Measurements from ENCODE around the gene CYP2S1. TPM values are rescaled to one million over a fixed set of nuclear protein-coding genes. Genes with fewer than 3 reads are reported as not detected.
A peak's percentile ranks its signal among the peaks of the same experiment; 100 is the strongest.
"Not testable (repeated sequence)": the region's sequence is repeated elsewhere in the genome, so short reads cannot be mapped to it uniquely, and the experiment has no call there.

The CYP2S1 gene
- total RNA-seq, result not detected

DNA sequence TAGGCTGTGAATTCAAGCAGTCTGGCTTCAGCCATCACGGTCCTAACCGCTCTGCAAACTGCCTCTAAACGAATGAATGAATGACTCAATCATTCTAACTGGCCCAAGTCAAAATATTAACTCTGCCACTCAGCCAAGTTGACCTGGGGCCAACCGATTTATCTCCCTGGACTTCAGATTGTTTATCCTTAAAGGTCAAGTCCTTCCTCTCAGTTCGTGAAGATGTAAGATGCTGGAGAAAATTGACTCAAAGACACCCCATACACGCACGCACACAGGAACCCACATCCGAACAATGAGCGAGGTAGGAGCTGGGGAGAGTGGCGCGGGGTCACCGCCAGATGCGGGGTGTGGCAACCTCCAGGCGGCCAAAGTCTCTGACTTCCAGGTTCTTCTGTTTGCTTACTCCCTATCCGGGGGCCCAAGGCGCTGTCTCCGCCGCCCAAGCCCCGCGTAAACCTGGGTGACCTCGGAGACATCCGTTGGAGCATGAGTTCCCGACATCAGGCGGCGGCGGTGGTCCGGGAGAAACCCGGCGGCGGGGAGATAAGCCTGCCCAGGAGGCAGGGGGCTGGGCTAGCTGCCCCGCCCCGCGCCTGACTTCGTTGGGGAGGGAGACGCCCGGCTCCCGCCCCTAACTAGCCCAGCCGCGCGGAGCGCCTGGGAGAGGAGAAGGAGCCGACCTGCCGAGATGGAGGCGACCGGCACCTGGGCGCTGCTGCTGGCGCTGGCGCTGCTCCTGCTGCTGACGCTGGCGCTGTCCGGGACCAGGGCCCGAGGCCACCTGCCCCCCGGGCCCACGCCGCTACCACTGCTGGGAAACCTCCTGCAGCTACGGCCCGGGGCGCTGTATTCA, at the start of gene CYP2S1:
TSS of gene CYP2S1 (plus strand) at position 646 of the 856 bp plus-strand sequence. CDS start at position 692, 46 bp downstream.
- H3K4me1 Mint-ChIP-seq (ENCODE audit: low read depth in 2 of 2), result peaks cover 4 to 7% of the 10 kb centered on the region in 2 donors

GRCh38 chr19:41144403-41144802, 48.6 kb upstream of the CYP2S1 start:
- peak; percentile 82 for DNase-seq (ENCODE audit: low spot score)
- no peak overlapping the region for H3K4me3 Mint-ChIP-seq
- ATAC-seq, result peak; percentile 79 to 82
- H3K27ac Mint-ChIP-seq, result no peak overlapping the region
- H3K4me1 Mint-ChIP-seq (ENCODE audit: low read depth in 2 of 2), result no peaks in the 10 kb centered on the region
- H3K27me3 Mint-ChIP-seq, result peaks cover 0 to 5% of the 10 kb centered on the region in 2 donors
- no peaks in the 10 kb centered on the region for H3K9me3 Mint-ChIP-seq
- H3K36me3 Mint-ChIP-seq, result no peaks in the 10 kb centered on the region

More for the DNA sequence above, at the start of gene CYP2S1:
- Mint-ChIP-seq H3K27ac (no peak within 1 kb of the TSS), H3K27me3 (peaks cover 39 to 55% of the 10 kb centered on the region in 2 donors), H3K4me3 (peak within 1 kb of the TSS; percentile 10), H3K36me3 (no peaks in the 10 kb centered on the region), H3K9me3 (no peaks in the 10 kb centered on the region)
- ATAC-seq (peak in 1 of 2 donors; percentile 34), DNase-seq (ENCODE audit: low spot score) (no peak)

GRCh38 chr19:41149831-41150230, 43.2 kb upstream of the CYP2S1 start:
- DNase-seq (ENCODE audit: low spot score) (no peak), ATAC-seq (no peak)
- H3K4me3 Mint-ChIP-seq, result no peak overlapping the region
- no peaks in the 10 kb centered on the region for H3K9me3 Mint-ChIP-seq
- peaks cover 0 to 5% of the 10 kb centered on the region in 2 donors for H3K27me3 Mint-ChIP-seq
- H3K4me1 Mint-ChIP-seq (ENCODE audit: low read depth in 2 of 2), result no peaks in the 10 kb centered on the region
- no peak overlapping the region for H3K27ac Mint-ChIP-seq
- no peaks in the 10 kb centered on the region for H3K36me3 Mint-ChIP-seq

GRCh38 chr19:41150986-41151385, 42.0 kb upstream of the CYP2S1 start:
- not testable (repeated sequence) for H3K4me3 Mint-ChIP-seq; H3K36me3 Mint-ChIP-seq; H3K27me3 Mint-ChIP-seq; H3K4me1 Mint-ChIP-seq (ENCODE audit: low read depth in 2 of 2); DNase-seq (ENCODE audit: low spot score); H3K27ac Mint-ChIP-seq; H3K9me3 Mint-ChIP-seq; ATAC-seq

- H3K4me3 Mint-ChIP-seq, result no peak overlapping the region
- DNase-seq (ENCODE audit: low spot score), result no peak
- H3K27me3 Mint-ChIP-seq, result no peaks in the 10 kb centered on the region
Measured at GRCh38 chr19:41154060-41154459, 39.0 kb upstream of the CYP2S1 start.

DNA sequence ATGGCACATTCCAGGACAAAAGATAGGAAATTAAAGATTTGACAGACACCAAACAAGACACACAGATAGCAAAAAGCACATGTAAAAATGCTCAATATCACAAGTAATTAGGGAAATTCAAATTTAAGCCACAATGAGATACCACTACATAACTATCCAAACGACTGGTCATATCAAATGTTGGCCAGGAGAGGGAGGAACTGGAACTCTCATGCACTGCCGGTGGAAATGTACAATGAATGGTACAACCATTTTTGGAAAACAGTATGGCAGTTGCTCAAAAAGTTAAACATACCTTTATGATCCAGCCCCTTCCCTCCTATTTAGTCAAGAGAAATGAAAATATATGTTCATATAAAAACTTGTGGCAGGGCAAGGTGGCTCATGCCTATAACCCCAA, 36.8 kb upstream of the CYP2S1 start:
- H3K4me1 Mint-ChIP-seq (ENCODE audit: low read depth in 2 of 2), result no peaks in the 10 kb centered on the region
- no peaks in the 10 kb centered on the region for H3K9me3 Mint-ChIP-seq
- no peaks in the 10 kb centered on the region for H3K27me3 Mint-ChIP-seq
- H3K4me3 Mint-ChIP-seq, result no peak overlapping the region
- ATAC-seq (no peak), DNase-seq (ENCODE audit: low spot score) (no peak)
- no peaks in the 10 kb centered on the region for H3K36me3 Mint-ChIP-seq
- H3K27ac Mint-ChIP-seq, result no peak overlapping the region

More at GRCh38 chr19:41154060-41154459, 39.0 kb upstream of the CYP2S1 start:
- no peaks in the 10 kb centered on the region for H3K9me3 Mint-ChIP-seq
- no peak overlapping the region for H3K27ac Mint-ChIP-seq
- no peak for ATAC-seq
- no peaks in the 10 kb centered on the region for H3K36me3 Mint-ChIP-seq
- no peaks in the 10 kb centered on the region for H3K4me1 Mint-ChIP-seq (ENCODE audit: low read depth in 2 of 2)

GRCh38 chr19:41159881-41160280, 33.1 kb upstream of the CYP2S1 start:
- Mint-ChIP-seq H3K9me3 (no peaks in the 10 kb centered on the region), H3K36me3 (no peaks in the 10 kb centered on the region), H3K4me3 (no peak overlapping the region), H3K4me1 (ENCODE audit: low read depth in 2 of 2) (no peaks in the 10 kb centered on the region), H3K27ac (no peak overlapping the region), H3K27me3 (no peaks in the 10 kb centered on the region)
- DNase-seq (ENCODE audit: low spot score), result no peak
- ATAC-seq, result peak in 1 of 2 donors; percentile 54

GRCh38 chr19:41161903-41162302, 31.1 kb upstream of the CYP2S1 start:
- Mint-ChIP-seq H3K9me3 (no peaks in the 10 kb centered on the region), H3K36me3 (no peaks in the 10 kb centered on the region)

GRCh38 chr19:41166944-41167804, 25.8 kb upstream of the CYP2S1 start:
- H3K4me1 Mint-ChIP-seq (ENCODE audit: low read depth in 2 of 2), result no peaks in the 10 kb centered on the region

More at GRCh38 chr19:41161903-41162302, 31.1 kb upstream of the CYP2S1 start:
- ATAC-seq (no peak), DNase-seq (ENCODE audit: low spot score) (no peak)
- no peaks in the 10 kb centered on the region for H3K4me1 Mint-ChIP-seq (ENCODE audit: low read depth in 2 of 2)
- H3K27ac Mint-ChIP-seq, result no peak overlapping the region
- H3K4me3 Mint-ChIP-seq, result no peak overlapping the region
- no peaks in the 10 kb centered on the region for H3K27me3 Mint-ChIP-seq

GRCh38 chr19:41172297-41173164, 20.5 kb upstream of the CYP2S1 start:
- Mint-ChIP-seq H3K36me3 (no peaks in the 10 kb centered on the region), H3K4me3 (no peak overlapping the region), H3K27me3 (peaks cover 6 to 13% of the 10 kb centered on the region in 2 donors), H3K9me3 (no peaks in the 10 kb centered on the region), H3K4me1 (ENCODE audit: low read depth in 2 of 2) (peaks cover 0 to 6% of the 10 kb centered on the region in 2 donors), H3K27ac (no peak overlapping the region)
- DNase-seq (ENCODE audit: low spot score), result no peak
- ATAC-seq, result no peak

More at GRCh38 chr19:41166944-41167804, 25.8 kb upstream of the CYP2S1 start:
- H3K9me3 Mint-ChIP-seq, result no peaks in the 10 kb centered on the region
- peaks cover 2 to 6% of the 10 kb centered on the region in 2 donors for H3K27me3 Mint-ChIP-seq
- H3K27ac Mint-ChIP-seq, result no peak overlapping the region
- ATAC-seq (no peak), DNase-seq (ENCODE audit: low spot score) (no peak)
- H3K4me3 Mint-ChIP-seq, result no peak overlapping the region
- H3K36me3 Mint-ChIP-seq, result no peaks in the 10 kb centered on the region

GRCh38 chr19:41174297-41174928, 18.6 kb upstream of the CYP2S1 start:
- Mint-ChIP-seq H3K4me3 (no peak overlapping the region), H3K4me1 (ENCODE audit: low read depth in 2 of 2) (peaks cover 0 to 6% of the 10 kb centered on the region in 2 donors), H3K27ac (no peak overlapping the region), H3K9me3 (no peaks in the 10 kb centered on the region), H3K36me3 (no peaks in the 10 kb centered on the region), H3K27me3 (peaks cover 0 to 11% of the 10 kb centered on the region in 2 donors)
- ATAC-seq, result no peak
- DNase-seq (ENCODE audit: low spot score), result no peak

DNA sequence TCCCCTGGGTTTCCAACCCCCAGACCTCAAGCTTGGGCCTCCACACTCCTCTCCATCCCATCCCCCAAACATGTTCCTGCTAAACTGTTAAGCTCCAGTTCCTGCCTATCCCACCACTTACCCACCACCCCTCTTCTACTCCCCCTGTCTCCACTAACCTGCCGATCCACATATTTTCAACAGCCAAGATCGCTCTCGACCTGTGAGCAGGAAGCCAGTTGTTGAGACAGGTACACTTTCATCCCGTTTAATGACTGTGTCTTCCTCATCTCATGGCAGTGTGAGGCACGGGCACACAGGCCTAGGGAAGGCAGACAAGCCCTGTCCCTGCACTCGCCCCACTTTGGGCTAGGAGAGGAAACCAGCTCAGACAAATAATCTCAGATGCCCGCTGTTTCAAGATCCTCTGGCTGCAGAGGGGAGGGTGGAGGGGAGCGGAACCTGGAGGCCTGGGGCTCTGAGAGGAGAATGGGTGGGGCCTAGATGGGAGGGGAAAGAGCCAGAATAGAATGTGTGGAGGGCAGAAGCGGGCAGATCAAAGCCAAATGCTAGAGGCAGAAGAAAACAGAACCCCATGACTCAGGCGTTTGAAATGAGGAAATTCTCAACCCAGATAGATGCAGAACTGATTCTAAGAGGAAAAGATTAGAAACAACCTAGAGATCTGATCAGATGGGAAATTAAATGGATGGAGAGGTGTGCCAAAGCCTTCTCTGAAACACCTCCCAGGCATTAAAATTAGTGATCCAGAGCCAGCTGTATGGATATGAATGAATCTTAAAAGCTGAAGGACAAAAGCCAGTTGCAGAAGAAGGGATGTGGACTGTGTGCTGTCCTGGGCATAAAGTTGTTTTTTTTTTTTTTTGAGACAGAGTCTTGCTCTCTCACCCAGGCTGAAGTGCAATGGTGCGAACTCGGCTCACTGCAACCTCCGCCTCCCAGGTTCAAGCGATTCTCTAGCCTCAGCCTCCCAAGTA, 16.9 kb upstream of the CYP2S1 start:
- peaks cover 0 to 11% of the 10 kb centered on the region in 2 donors for H3K27me3 Mint-ChIP-seq
- peaks cover 0 to 6% of the 10 kb centered on the region in 2 donors for H3K4me1 Mint-ChIP-seq (ENCODE audit: low read depth in 2 of 2)
- DNase-seq (ENCODE audit: low spot score), result no peak
- H3K27ac Mint-ChIP-seq, result peak overlapping the region in 1 of 2 donors; percentile 47
- H3K9me3 Mint-ChIP-seq, result no peaks in the 10 kb centered on the region
- peak in 1 of 2 donors; percentile 69 for ATAC-seq
- H3K4me3 Mint-ChIP-seq, result peak overlapping the region; percentile 45
- H3K36me3 Mint-ChIP-seq, result no peaks in the 10 kb centered on the region

Measured in natural killer cell treated with Interleukin-12 subunit alpha and Interleukin-12 subunit beta and Interleukin-15 and Interleukin-18, amount 100 ng/mL, for 72 hours (primary cell).